Mesodermal cell (in vitro differentiated cells): ENCODE measurements around the gene FXYD4.
"Not testable (repeated sequence)": the region's sequence is repeated elsewhere in the genome, so short reads cannot be mapped to it uniquely, and the experiment has no call there.

ENCODE experiments used
- H3K27ac ChIP-seq: 2 replicates; pipeline ENCODE4 v1.7.0; 2013; ENCODE audit warnings: mild to moderate bottlenecking, low read depth, low read length, moderate library complexity; ENCODE audit not compliant: severe bottlenecking
- H3K36me3 ChIP-seq: 2 replicates; pipeline ENCODE4 v1.7.1; 2013; ENCODE audit warnings: mild to moderate bottlenecking, low read length, moderate library complexity; ENCODE audit not compliant: control insufficient read depth, insufficient read depth
- H3K4me1 ChIP-seq: one replicate; pipeline ENCODE4 v1.7.1; 2013; ENCODE audit warnings: mild to moderate bottlenecking, low read length; ENCODE audit not compliant: insufficient read depth, control insufficient read depth, poor library complexity, severe bottlenecking
- H3K4me3 ChIP-seq: 2 replicates; pipeline ENCODE4 v1.7.0; 2013; ENCODE audit warnings: low read length, control low read depth, mild to moderate bottlenecking; ENCODE audit not compliant: insufficient read depth, poor library complexity, severe bottlenecking; ENCODE audit errors: extremely low read depth
- H3K9me3 ChIP-seq: 2 replicates; pipeline ENCODE4 v1.7.1; 2013; ENCODE audit warnings: mild to moderate bottlenecking, low read length, moderate library complexity; ENCODE audit not compliant: control insufficient read depth
- WGBS, 2 experiments: methylation state at CpG; one replicate each; pipeline ENCODE4 v1.1.5; 2013; ENCODE audit warnings: missing lambda C conversion rate in 2 of 2; ENCODE audit not compliant: insufficient coverage in 2 of 2; 5-methylcytosine and 5-hydroxymethylcytosine counted together

FXYD4 gene

GRCh38 chr10:43386981-43387677, 15.7 kb downstream of the FXYD4 start:
- 95 to 97% methylated on average over 29 of the region's 29 CpGs for WGBS, 2 experiments
- Histone ChIP-seq H3K27ac (no peak overlapping the region), H3K36me3 (peaks cover 64% of the 10 kb centered on the region)

GRCh38 chr10:43387678-43388032, 16.2 kb downstream of the FXYD4 start:
- H3K9me3 ChIP-seq, result no peaks in the 10 kb centered on the region
- H3K27ac ChIP-seq, result no peak overlapping the region
- no peak overlapping the region for H3K4me3 ChIP-seq
- 100% methylated on average over 1 to 2 of the region's 5 CpGs for WGBS, 2 experiments
- peaks cover 4% of the 10 kb centered on the region for H3K4me1 ChIP-seq
- H3K36me3 ChIP-seq, result peaks cover 70% of the 10 kb centered on the region

More at GRCh38 chr10:43386981-43387677, 15.7 kb downstream of the FXYD4 start:
- H3K4me1 ChIP-seq, result peaks cover 4% of the 10 kb centered on the region
- no peaks in the 10 kb centered on the region for H3K9me3 ChIP-seq
- no peak overlapping the region for H3K4me3 ChIP-seq

GRCh38 chr10:43389867-43390266, 18.4 kb downstream of the FXYD4 start:
- Histone ChIP-seq H3K4me3 (no peak overlapping the region), H3K36me3 (peaks cover 92% of the 10 kb centered on the region), H3K4me1 (peaks cover 12% of the 10 kb centered on the region), H3K27ac (no peak overlapping the region), H3K9me3 (no peaks in the 10 kb centered on the region)
- WGBS, 2 experiments, result 95 to 100% methylated on average over 1 to 2 of the region's 3 CpGs

- Histone ChIP-seq H3K36me3 (peaks cover 95% of the 10 kb centered on the region), H3K4me1 (peaks cover 16% of the 10 kb centered on the region), H3K27ac (peak overlapping the region; percentile 1), H3K4me3 (no peak overlapping the region), H3K9me3 (no peaks in the 10 kb centered on the region)
- 96 to 97% methylated on average over 3 to 5 of the region's 5 CpGs for WGBS, 2 experiments
Observed at GRCh38 chr10:43390333-43390732, 18.9 kb downstream of the FXYD4 start.

- Histone ChIP-seq H3K9me3 (no peaks in the 10 kb centered on the region), H3K27ac (peak overlapping the region; percentile 1), H3K36me3 (peaks cover 95% of the 10 kb centered on the region), H3K4me3 (no peak overlapping the region), H3K4me1 (peaks cover 16% of the 10 kb centered on the region)
- 88 to 97% methylated on average over 4 to 7 of the region's 7 CpGs for WGBS, 2 experiments
Observed at GRCh38 chr10:43390759-43391158, 19.3 kb downstream of the FXYD4 start.

GRCh38 chr10:43391496-43391895, 20.1 kb downstream of the FXYD4 start:
- Histone ChIP-seq H3K4me1 (peaks cover 16% of the 10 kb centered on the region), H3K27ac (peak overlapping the region; percentile 10), H3K9me3 (no peaks in the 10 kb centered on the region), H3K36me3 (peaks cover 94% of the 10 kb centered on the region), H3K4me3 (no peak overlapping the region)
- 100% methylated on average over 3 to 5 of the region's 6 CpGs for WGBS, 2 experiments

GRCh38 chr10:43392748-43393147, 21.3 kb downstream of the FXYD4 start:
- H3K9me3 ChIP-seq, result no peaks in the 10 kb centered on the region
- H3K4me3 ChIP-seq, result no peak overlapping the region
- peaks cover 16% of the 10 kb centered on the region for H3K4me1 ChIP-seq
- H3K36me3 ChIP-seq, result peaks cover 82% of the 10 kb centered on the region
- 80 to 84% methylated on average over 1 to 2 of the region's 3 CpGs for WGBS, 2 experiments
- H3K27ac ChIP-seq, result no peak overlapping the region

- H3K36me3 ChIP-seq, result peaks cover 77% of the 10 kb centered on the region
- H3K27ac ChIP-seq, result not testable (repeated sequence)
Observed at GRCh38 chr10:43393186-43393585, 21.8 kb downstream of the FXYD4 start.

GRCh38 chr10:43393606-43394360, 22.3 kb downstream of the FXYD4 start:
- Histone ChIP-seq H3K4me3 (no peak overlapping the region), H3K27ac (no peak overlapping the region), H3K9me3 (no peaks in the 10 kb centered on the region), H3K36me3 (peaks cover 71% of the 10 kb centered on the region), H3K4me1 (peaks cover 18% of the 10 kb centered on the region)
- 95 to 100% methylated on average over 3 of the region's 3 CpGs for WGBS, 2 experiments

More at GRCh38 chr10:43393186-43393585, 21.8 kb downstream of the FXYD4 start:
- 95 to 99% methylated on average over 10 to 11 of the region's 11 CpGs for WGBS, 2 experiments
- H3K9me3 ChIP-seq, H3K4me3 ChIP-seq: not testable (repeated sequence)
- H3K4me1 ChIP-seq, result peaks cover 16% of the 10 kb centered on the region

GRCh38 chr10:43394868-43395267, 23.4 kb downstream of the FXYD4 start:
- Histone ChIP-seq H3K9me3 (no peaks in the 10 kb centered on the region), H3K36me3 (peaks cover 61% of the 10 kb centered on the region), H3K27ac (no peak overlapping the region), H3K4me3 (peak overlapping the region; percentile 74), H3K4me1 (peaks cover 26% of the 10 kb centered on the region)
- WGBS, 2 experiments, result 92 to 96% methylated on average over 4 of the region's 6 CpGs

- H3K27ac ChIP-seq, result peak overlapping the region; percentile 89
- peak overlapping the region; percentile 74 for H3K4me3 ChIP-seq
- no peaks in the 10 kb centered on the region for H3K9me3 ChIP-seq
- H3K36me3 ChIP-seq, result peaks cover 53% of the 10 kb centered on the region
- 2 to 10% methylated on average over 14 to 15 of the region's 18 CpGs for WGBS, 2 experiments
- peaks cover 30% of the 10 kb centered on the region for H3K4me1 ChIP-seq
Observed at GRCh38 chr10:43395571-43396060, 24.2 kb downstream of the FXYD4 start.
